ENCODE results near the gene WWOX. TPM values are rescaled to one million over a fixed set of nuclear protein-coding genes. Genes with fewer than 3 reads are reported as not detected.

WWOX gene
- total RNA-seq, 6 experiments from 2014 or later, result 0.46 to 3.4 (median 1.3) TPM

GRCh38 chr16:78988361-78988969, 889.0 kb downstream of the WWOX start:
- Mint-ChIP-seq H3K4me1 (ENCODE audit: low read depth) (no peaks in the 10 kb centered on the region), H3K36me3 (ENCODE audit: low read depth) (peaks cover 7% of the 10 kb centered on the region; the same call in 1 of the 2 replicates), H3K27ac (no peak overlapping the region), H3K4me3 (no peak overlapping the region), H3K9me3 (peaks cover 63% of the 10 kb centered on the region), H3K27me3 (ENCODE audit: insufficient read depth) (no peaks in the 10 kb centered on the region)
- DNase-seq, result no peak
- no peak for TF ChIP-seq CTCF (IDR thresholded peaks at IDR 0.05)

- peaks cover 7% of the 10 kb centered on the region; the same call in 1 of the 2 replicates for H3K36me3 Mint-ChIP-seq (ENCODE audit: low read depth)
- TF ChIP-seq CTCF (IDR thresholded peaks at IDR 0.05), result no peak
- H3K4me3 Mint-ChIP-seq, result no peak overlapping the region
- DNase-seq, result no peak
- no peaks in the 10 kb centered on the region for H3K4me1 Mint-ChIP-seq (ENCODE audit: low read depth)
- no peaks in the 10 kb centered on the region for H3K27me3 Mint-ChIP-seq (ENCODE audit: insufficient read depth)
- no peak overlapping the region for H3K27ac Mint-ChIP-seq
- H3K9me3 Mint-ChIP-seq, result peaks cover 68% of the 10 kb centered on the region
These were observed 890.9 kb downstream of the WWOX start for GRCh38 chr16:78990309-78990701.

DNA sequence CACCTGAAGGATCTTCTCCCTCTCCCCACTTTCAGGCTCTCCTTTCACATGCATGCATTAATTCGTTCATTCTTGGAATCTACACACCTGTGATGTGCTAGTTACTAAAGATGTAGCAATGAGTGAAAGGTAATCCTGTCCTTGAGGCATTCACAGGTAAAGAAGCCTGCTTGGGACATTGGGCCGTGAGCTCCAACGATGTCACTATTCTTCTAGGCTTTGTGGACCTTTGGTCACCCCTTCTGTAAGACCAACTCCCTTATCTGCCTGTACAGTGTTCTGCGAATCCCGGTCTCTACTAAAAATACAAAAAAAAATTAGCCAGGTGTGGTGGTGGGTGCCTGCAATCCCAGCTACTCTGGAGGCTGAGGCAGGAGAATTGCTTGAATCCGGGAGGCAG, 892.5 kb downstream of the WWOX start:
- H3K27ac Mint-ChIP-seq, result no peak overlapping the region

GRCh38 chr16:78993346-78993745, 893.9 kb downstream of the WWOX start:
- Mint-ChIP-seq H3K4me1 (ENCODE audit: low read depth) (no peaks in the 10 kb centered on the region), H3K9me3 (peaks cover 65% of the 10 kb centered on the region), H3K27me3 (ENCODE audit: insufficient read depth) (peaks cover 2% of the 10 kb centered on the region; the same call in 1 of the 2 replicates), H3K27ac (no peak overlapping the region), H3K36me3 (ENCODE audit: low read depth) (no peaks in the 10 kb centered on the region), H3K4me3 (no peak overlapping the region)
- no peak for TF ChIP-seq CTCF (IDR thresholded peaks at IDR 0.05)
- DNase-seq, result no peak

More for the DNA sequence above, 892.5 kb downstream of the WWOX start:
- Mint-ChIP-seq H3K36me3 (ENCODE audit: low read depth) (peaks cover 1% of the 10 kb centered on the region; the same call in 1 of the 2 replicates), H3K9me3 (peaks cover 62% of the 10 kb centered on the region), H3K4me3 (no peak overlapping the region), H3K4me1 (ENCODE audit: low read depth) (no peaks in the 10 kb centered on the region), H3K27me3 (ENCODE audit: insufficient read depth) (0 out of 2 replicates have a peak, but pooled peaks cover 2% of the 10 kb centered on the region)
- no peak for DNase-seq
- TF ChIP-seq CTCF (IDR thresholded peaks at IDR 0.05), result no peak

DNA sequence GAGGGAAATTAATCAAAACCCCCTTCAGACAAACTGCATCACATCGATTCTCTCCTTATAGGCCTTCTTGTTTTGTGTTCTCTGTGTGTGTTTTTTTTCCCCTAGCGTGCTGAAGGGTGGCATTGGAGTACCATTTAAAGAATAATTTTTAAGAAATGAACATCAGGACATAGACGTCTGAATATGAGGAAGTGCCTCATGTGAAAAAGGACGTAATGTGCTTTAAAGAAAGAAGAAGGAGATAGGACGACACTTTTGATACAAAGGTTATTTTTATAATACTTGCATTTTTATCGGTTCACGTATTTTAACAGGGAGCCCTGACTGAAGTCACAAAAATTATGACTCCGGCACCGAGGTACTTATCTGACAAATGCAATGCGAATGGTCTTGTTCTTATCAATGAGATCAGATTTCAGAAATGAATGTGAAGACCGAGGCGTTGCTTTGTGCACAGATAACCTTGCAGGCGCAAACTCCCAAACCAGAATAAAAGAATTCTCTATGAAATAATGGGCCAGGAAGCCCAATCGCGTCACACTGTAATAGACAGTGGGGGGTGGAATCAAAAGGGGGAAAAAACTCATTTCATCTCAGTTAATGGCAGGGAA, 894.8 kb downstream of the WWOX start:
- H3K27ac Mint-ChIP-seq, result no peak overlapping the region
- H3K27me3 Mint-ChIP-seq (ENCODE audit: insufficient read depth), result peaks cover 2% of the 10 kb centered on the region; the same call in 1 of the 2 replicates
- H3K9me3 Mint-ChIP-seq, result peaks cover 69% of the 10 kb centered on the region
- no peaks in the 10 kb centered on the region for H3K4me1 Mint-ChIP-seq (ENCODE audit: low read depth)
- no peak for TF ChIP-seq CTCF (IDR thresholded peaks at IDR 0.05)
- H3K36me3 Mint-ChIP-seq (ENCODE audit: low read depth), result no peaks in the 10 kb centered on the region
- DNase-seq, result no peak
- H3K4me3 Mint-ChIP-seq, result no peak overlapping the region
